SIG-M5 treated with dmso at 0.1 percent for 504 hours (cell line): Measurements from ENCODE around the gene PPDPF.
"Not testable (repeated sequence)": the region's sequence is repeated elsewhere in the genome, so short reads cannot be mapped to it uniquely, and the experiment has no call there.

ENCODE experiments used
- DNase-seq: peaks from one replicate; lab custom pipeline; 2025; ENCODE audit not compliant: unreplicated experiment; lab: John Stamatoyannopoulos, UW

PPDPF gene

GRCh38 chr20:63520504-63520933, at the start of gene PPDPF:
TSS of gene PPDPF (plus strand) at chr20:63520765. CDS start at chr20:63521309, 544 bp downstream.
- peak; percentile 75 for DNase-seq

DNA sequence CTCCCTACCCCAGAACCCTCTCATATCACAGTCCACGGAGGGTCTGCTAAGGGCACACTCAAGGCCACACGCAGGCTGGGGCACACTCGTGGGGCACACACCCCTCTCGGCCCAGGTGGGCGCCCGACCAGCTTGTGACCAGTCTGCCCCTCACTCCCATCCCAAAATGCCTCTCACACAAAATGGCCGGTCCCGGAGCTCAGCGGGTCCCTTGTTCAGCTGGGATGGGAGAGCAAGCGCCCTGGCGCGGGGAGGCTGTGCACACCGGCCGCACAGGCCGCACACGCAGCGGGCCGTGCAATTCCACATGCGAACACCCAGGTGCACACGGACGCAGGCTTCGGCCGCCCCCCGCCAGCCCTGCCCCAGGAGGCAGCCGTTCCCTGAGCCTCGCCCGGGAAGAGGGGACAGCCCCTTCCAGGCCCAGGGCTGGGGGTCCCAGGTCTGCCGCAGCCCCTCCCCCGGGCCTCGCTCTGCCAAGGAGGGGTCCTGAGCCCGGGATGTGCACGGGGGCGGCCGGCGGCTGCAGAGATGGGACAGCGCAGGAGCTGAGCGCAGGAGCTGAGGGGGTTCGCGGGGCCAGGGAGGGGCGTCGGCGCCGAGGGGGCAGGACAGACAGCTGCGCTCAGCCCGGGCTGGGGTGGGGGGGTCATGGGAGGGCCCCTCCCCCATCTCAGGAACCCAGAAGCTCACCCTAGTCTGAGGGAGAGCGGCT, 49.4 kb upstream of the PPDPF start:
- no peak for DNase-seq

- no peak for DNase-seq
Measured at GRCh38 chr20:63471717-63471980, 48.9 kb upstream of the PPDPF start.

DNA sequence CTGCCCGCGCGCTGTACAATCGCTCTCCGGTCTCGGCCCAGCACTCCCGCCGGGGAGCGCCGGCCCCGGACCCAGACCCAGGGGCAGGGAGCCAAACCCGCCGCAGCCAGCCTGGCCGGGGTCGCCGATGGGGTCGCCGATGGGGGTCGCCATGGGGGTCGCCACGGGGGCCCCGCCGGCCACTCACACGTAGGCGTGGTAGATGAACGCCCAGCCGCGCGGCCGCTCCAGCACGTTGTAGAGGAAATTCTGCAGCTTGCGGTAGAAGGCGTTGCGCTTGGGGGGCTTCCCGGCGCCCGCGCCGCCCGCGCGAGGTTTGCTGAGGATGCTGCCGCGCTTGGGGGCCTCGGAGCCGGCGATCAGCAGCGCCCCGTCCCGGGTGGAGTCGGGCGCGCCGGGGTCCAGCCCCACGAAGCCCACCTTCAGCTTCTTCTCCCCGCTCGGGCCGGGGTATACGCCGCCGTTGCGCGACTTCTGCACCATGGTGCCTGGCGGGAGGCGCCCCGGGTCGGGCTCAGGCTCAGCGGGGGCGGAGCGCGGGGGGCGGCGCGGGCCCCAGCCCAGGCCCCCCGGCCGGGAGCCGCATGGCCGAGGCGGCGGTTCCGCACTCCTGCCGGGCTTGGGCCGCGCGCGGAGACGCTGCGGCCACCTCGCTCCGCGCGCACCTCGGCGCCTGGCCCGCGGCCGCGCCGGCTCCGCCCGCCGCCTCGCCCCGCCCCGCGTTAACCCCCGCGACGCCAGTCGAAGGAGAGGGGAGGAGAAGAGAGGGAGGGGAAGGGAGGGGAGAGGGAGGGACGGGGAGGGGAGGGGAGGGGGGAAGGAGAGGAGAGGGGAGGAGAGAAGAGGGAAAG, 48.4 kb upstream of the PPDPF start, which contains the start of gene KCNQ2:
TSS of gene KCNQ2 (minus strand) at position 675 of the 851 bp plus-strand sequence. CDS start at position 483, 192 bp downstream.
- DNase-seq = no peak

DNA sequence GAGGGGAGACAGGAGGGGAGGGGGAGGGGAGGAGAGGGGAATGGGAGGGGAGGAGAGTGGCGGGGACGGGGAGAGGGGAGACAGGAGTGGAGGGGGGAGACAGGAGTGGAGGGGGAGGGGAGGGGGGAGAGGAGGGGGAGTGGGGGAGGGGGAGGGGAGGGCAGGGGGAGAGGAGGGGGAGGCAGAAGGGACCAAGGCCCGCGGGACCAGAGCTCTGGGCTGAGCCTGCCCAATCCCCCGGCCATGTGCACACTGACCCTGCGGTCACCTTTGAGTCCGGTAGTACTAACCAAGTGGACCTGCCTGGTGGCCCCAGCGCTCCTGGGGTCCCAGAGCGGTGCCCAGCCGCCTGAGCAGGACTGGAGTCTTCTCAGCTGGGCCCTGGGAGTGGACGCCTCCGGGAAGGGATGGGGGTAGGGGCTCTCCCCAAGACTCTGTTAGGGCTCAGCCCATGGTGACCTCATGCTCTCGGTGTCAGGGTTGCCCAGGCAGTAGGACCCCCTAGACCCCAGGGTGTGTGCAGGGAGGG, 47.6 kb upstream of the PPDPF start:
- DNase-seq = no peak

GRCh38 chr20:63473555-63474449, 46.8 kb upstream of the PPDPF start:
- DNase-seq = no peak

- DNase-seq = peak; percentile 27
Measured at GRCh38 chr20:63475209-63475608, 45.4 kb upstream of the PPDPF start.

DNA sequence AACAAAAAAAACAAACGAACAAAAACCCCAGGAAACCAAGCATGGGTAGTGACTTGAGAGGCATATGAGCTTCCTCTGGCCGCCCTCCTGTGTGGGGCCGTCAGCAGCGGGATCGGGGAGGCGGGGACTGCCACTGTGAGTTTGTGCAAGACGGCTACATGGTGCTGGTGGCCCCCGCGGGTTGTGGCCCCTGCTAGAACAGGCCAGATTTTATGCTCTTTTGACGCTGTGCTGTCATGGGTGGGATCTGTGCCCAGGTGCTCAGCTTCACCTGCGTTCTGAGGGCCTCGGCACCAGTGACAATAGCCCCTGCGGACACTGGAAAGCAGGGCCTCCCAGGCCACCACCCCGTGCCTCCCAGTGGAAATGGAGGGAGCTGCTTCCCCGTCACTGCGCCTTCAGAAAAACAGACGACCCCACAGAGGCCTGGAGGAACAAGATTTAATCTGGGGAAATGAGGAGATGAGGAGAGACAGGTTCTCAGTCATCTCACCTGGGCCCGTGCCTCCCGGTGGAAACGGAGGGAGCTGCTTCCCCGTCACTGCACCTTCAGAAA, 43.4 kb upstream of the PPDPF start:
- no peak for DNase-seq

DNA sequence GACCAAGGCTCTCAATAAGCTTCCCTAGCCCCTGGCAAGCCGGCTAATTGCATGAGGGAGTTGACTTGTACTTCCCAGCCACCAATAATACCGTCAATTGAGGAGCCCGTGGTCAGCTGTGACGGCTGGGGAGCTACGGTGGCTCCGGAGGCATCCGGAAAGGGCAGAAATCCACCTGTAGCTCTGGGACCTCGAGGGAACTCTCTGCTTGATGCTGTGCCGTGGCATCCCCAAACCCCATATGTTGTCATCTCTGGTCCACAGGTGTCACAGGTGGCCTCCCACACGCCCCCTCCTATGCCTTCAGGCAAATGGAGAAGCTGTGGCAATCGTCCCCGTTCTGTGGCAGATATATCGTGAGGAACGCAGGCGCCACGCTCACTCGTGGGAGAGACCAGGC, 42.6 kb upstream of the PPDPF start:
- no peak for DNase-seq

DNA sequence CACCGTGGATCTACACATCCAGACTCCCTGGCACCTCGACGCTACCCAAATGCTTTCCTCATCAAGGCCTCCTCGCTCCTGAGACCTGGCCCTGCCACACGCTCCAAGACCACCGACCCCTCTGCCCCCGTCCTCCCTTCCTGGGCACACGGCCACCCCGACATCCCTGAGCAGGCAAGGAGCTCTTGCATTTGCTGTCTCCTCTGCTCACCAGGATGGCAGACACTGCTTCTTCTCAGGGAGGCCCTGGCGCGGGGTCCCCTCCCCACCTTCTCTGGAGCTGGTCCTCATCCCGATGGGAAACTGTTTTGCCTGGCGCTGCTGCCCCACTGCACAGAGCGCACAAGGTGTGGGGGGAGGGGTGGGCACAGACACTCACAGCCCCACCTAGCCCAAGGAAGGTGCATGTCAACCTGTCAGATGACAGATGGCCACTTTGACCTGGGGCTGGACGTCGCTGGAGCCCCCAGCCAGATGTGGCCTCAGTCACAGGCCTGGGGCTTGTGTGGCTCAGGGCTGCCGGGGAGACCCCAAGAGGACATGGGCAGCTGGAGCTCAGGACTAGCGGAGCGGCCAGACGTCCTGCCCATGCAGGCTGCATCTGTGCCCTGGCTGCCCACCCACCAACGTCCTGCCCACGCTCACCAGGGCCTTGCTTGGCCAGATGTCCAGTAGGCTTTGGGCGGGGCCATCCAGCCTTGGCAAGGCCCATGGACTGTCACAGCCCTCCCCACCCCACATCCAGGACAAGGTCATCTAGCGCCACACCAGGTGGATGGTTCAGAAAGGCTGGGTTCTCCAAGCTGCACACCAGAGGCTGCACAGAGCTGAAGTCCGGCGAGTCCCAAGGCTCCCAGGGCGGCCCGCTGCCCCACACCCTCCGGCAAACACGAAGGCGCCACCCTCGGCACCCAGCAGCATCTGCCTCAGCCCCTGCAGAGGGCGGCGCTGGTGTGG, 41.9 kb upstream of the PPDPF start:
- no peak for DNase-seq

- DNase-seq = not testable (repeated sequence)
Measured at GRCh38 chr20:63479695-63480419, 40.7 kb upstream of the PPDPF start.

DNA sequence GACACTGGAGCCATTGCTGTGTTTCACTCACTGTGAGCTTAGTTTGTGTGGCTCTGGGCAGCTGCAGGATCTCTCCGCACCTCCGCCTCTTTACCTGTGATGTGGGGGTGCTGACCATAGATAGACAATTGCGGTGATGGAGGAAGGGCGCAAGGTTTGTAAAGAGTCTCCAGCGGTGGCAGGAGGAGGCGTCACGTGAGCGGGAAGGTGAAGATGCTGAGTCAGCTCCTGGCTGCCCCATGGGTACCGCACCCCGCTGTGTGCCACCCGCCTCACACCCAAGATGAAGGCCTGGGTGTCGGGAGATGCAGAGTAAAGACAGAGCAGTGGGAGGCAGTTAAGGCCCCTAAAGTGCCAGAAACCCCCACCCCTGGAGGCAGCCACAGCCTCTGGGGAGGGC, 39.1 kb upstream of the PPDPF start:
- DNase-seq = no peak

- no peak for DNase-seq
Measured at GRCh38 chr20:63482021-63482587, 38.5 kb upstream of the PPDPF start.

DNA sequence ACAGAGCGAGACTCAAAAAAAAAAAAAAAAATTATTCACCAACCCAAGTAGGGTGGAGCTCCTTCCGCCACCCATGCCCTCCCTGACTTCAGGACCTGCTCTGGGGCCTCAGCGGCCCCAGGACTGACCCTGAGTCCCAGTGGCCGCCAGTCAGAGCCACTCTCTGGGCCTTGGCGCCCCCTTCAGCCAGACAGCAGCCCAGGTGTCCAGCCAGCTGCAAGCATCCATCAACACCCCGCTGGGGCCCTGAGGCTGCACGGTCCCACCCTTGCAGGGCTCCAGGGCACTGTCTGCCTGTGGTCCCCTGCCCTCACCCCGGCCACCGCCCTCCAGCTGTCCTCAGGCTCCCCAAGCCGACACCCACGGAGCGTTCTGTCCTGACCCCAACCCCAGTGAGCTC, 36.7 kb upstream of the PPDPF start:
- no peak for DNase-seq

- no peak for DNase-seq
Measured at GRCh38 chr20:63484236-63484635, 36.3 kb upstream of the PPDPF start.

DNA sequence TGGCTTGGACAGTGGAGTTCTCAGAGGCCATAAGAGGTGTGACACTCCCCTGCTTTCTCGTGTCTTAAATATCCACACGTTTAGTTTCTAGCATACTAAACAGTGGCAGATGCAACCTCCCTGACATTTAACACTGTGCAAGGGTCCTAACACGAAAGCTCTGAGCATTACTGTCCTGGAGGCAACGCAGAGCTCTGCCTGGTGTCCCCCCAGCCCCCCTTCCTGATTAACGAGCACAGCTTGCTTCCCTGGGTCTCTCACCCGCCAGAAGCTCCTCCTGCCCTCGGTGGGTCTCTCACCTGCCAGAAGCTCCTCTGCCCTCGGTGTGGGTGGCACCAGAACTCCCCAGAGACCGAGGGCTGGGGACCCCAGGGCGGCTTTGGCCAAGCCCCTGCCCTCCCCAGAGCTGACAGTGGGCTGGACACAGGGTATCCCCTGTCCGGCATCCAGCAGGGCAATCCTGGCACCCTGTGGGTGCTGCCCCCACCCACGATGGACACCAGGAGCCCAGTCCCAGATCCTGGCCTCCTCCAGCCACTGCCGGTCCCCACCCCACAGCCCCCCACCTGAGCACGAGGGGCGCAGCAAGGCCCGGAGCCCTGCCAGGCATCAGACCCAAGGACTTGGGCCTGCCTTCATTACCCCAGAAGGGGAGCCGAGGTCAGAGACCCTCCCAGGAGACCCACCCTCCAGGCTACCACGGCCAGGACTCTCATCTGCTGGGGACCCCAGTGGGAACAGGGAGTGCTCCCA, 35.7 kb upstream of the PPDPF start:
- DNase-seq = no peak

GRCh38 chr20:63486300-63486855, 34.2 kb upstream of the PPDPF start:
- no peak for DNase-seq
